ENCODE results near the gene ARHGAP15. TPM values are rescaled to one million over a fixed set of nuclear protein-coding genes. Genes with fewer than 3 reads are reported as not detected.

ARHGAP15 gene
- total RNA-seq, 1 donor from 2014 or later = 10.0 TPM

- DNase-seq (ENCODE audit: low spot score) = no peak
Observed at GRCh38 chr2:143398781-143399180, 269.6 kb downstream of the ARHGAP15 start.

- DNase-seq (ENCODE audit: low spot score) = no peak
Observed at GRCh38 chr2:143399631-143400069, 270.4 kb downstream of the ARHGAP15 start.

DNA sequence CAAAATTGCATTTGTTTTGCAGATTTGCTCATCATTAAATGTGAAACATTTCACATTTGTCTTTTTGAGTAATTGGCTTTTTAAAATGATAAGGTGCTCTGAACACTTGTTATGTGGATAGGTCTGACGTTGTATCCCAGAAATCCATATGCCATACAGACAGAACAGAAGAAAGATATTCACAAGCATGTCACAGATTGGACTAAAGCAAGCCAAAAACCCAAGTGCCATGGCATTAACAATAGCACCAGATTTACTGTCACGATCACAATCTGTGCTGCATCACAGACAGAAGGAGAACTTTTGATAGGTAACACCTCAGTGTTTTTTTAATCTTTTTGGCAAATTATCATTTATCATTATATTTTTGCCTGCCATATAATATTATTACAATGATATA lies 272.6 kb downstream of the ARHGAP15 start:
- DNase-seq (ENCODE audit: low spot score) = no peak

- no peak for DNase-seq (ENCODE audit: low spot score)
Observed at GRCh38 chr2:143402451-143402850, 273.2 kb downstream of the ARHGAP15 start.

DNA sequence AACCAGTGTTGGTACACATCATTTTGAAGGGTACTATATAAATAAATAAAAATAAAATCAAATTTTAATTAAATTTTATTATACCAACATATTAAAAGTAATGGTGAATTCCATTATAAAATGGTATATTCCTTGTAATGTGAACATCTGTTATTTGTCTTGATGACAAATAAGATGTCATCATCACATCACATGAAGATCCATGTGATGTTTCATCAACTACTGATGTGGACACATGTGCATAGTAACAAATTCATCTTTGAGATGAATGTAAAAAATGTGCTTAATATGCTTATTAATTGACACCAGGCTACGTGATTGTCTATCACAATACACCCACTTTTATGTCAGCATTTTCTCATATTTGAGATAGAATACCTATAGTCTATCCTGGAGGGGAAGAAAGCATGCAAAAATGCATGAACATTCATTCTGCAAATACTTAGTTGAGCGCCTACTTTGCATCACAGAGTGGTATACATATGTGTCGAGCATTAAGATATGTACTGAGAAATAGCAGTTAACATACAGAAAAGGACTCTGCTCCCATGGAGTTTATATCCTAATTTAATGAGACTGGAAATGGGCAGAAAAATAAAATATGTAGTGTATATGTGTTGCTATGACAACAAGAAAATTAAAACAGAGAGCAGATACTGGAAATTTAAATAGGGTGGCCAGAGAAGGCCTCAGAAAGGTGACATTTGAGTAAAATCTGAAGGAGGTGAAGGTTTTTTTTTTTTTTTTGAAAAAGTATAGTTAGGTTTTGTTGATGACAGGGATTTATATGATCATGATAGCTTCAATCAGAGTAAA lies 281.1 kb downstream of the ARHGAP15 start:
- DNase-seq (ENCODE audit: low spot score) = no peak

- DNase-seq (ENCODE audit: low spot score) = no peak
Observed at GRCh38 chr2:143415571-143415970, 286.4 kb downstream of the ARHGAP15 start.

DNA sequence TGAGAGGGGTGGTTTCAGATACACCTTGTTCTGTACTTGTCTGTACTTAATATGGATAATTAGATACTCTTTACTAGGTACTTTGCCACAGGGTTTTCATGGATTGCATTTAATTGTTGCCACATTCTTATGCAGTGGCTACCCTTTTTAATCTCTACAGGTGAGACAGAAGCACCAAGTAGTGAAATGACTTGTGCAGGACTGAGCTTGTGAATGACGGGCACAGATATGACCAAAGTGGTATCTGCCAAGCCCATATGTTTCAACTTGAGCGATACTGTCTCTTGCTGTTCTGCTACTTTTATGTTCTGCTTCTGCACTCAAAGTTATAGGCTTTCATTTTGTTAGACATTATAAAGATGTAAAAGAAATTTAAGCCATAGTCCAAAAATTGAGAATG lies 288.2 kb downstream of the ARHGAP15 start:
- DNase-seq (ENCODE audit: low spot score) = no peak

DNA sequence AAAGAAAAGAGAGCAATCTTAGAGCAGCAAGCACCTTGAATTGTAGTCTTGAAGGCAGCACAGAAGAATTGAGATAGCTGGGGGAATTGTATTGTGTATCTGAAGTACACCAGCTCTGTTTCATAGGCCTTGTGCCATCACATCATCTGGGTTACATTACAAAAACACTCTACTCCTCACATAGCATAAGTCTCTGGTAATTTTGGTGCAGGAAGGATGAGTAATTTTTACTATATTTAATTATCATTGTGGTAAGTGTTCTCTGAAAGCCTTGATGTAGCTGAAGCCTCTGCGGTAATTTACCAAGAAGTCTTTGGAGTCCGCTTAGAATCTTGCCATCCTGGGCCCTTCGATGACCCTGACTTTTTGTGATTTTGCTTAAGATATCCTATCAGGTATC lies 291.1 kb downstream of the ARHGAP15 start:
- no peak for DNase-seq (ENCODE audit: low spot score)

- no peak for DNase-seq (ENCODE audit: low spot score)
Observed at GRCh38 chr2:143422681-143423080, 293.5 kb downstream of the ARHGAP15 start.

- DNase-seq (ENCODE audit: low spot score) = no peak
Observed at GRCh38 chr2:143425896-143426295, 296.7 kb downstream of the ARHGAP15 start.

DNA sequence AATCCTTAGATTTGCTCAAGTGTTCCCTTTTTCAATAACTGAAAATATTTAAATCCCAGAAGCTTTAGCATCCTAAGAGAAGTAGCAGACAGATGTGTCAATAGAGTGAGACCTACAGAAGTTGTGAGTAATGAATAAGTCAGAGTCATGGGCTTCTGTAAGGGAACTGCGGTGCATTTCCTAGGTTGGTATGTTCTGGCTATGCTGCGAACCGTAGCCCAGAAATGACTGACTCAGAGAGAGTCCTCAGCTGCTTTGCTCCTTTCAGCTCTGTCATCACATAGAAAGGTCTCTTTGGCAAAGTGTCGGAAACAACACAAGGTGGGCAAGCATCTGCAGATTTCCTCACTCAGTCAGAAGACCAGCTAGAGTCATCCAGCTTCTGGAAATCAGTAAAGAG lies 297.1 kb downstream of the ARHGAP15 start:
- DNase-seq (ENCODE audit: low spot score) = no peak

- no peak for DNase-seq (ENCODE audit: low spot score)
Observed at GRCh38 chr2:143428700-143429099, 299.5 kb downstream of the ARHGAP15 start.

- no peak for DNase-seq (ENCODE audit: low spot score)
Observed at GRCh38 chr2:143429932-143430679, 300.9 kb downstream of the ARHGAP15 start.

- DNase-seq (ENCODE audit: low spot score) = no peak
Observed at GRCh38 chr2:143431316-143431715, 302.1 kb downstream of the ARHGAP15 start.

DNA sequence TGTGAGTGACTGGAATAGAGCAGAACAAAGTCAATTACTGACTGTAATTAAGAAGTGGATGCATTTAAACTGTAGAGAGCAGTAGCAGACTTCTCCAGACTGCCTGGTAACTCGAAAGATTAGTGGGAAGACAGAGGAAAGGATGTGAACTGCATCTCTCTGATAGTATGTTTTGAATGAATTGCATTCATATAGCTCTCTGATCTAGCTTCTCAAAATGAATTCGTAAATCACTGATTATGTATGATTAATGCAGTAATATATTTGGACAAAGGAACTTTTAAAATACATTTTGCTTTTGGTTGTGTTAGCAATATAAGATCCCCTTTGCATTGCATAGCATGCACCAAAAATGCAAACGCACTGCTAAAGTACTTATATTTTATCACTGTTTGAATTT lies 304.0 kb downstream of the ARHGAP15 start:
- no peak for DNase-seq (ENCODE audit: low spot score)

DNA sequence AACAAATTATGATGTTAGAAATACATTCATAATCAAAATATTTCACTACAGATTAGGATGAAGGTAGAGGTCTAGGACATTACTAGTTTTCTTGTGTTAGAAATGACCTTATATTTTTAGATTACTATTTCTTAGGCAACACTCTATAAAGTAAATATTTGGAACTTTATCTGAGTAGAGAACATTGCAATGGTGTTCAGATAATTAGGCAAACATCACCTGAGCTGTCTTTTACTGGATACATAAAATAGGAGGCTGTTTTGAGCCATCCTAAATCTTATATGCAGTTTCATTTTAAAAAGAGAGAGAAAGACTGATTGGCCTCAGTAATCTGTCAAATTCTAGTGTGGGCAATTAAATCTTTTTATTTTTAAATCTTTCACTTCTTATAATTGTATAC lies 304.6 kb downstream of the ARHGAP15 start:
- no peak for DNase-seq (ENCODE audit: low spot score)

GRCh38 chr2:143434445-143434844 lies 305.2 kb downstream of the ARHGAP15 start:
- DNase-seq (ENCODE audit: low spot score) = no peak

GRCh38 chr2:143435131-143435530 lies 305.9 kb downstream of the ARHGAP15 start:
- no peak for DNase-seq (ENCODE audit: low spot score)

- DNase-seq (ENCODE audit: low spot score) = no peak
Observed at GRCh38 chr2:143436951-143437350, 307.7 kb downstream of the ARHGAP15 start.

GRCh38 chr2:143440411-143441012 lies 311.3 kb downstream of the ARHGAP15 start:
- DNase-seq (ENCODE audit: low spot score) = no peak

DNA sequence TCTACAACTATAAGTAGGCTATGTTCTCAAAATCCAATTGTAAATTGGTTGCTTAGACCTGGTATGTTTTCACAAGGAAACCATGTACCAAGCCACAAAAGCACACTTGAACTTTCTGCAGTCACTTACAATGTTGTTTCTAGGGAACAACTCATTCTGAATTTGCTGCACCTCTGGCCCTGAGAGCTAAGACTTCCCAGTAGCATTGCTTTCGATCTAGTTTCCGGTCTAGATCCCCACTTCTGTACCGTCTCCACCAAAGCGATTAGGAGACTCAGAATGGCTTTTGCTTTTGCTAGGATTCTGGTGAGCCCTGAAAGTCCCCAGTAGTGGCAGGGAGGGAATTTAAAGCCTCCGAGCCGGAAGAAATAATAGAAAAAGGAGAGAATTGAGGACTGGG lies 313.0 kb downstream of the ARHGAP15 start:
- no peak for DNase-seq (ENCODE audit: low spot score)

DNA sequence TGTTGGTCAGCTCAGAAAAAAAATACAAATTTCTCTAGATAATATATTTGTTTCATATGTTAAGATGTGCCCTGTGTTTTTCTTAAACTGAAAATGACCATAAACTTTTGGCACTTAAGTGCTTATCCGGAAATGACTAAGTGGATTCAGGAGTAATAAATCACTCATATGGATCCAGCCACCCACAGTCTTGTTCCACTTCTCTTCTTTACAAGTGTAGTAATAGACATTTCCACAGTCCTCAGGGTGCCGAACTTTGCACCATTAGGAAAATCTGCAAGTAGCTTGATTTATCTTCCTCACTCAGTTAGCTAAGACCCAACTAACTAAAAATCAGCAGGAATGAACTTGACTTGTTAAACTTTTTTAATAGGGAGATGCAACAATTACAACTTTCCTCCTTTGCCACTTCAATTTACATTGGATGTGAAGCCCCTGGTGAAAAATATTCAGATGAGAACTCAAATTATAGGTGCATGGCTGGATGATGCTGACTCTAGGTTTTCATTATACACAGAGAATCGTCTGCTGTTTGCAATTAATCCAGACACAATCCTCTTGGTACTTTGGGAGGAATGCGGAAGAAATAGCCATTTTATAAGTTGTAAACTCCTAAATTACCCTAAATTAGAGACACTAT lies 322.5 kb downstream of the ARHGAP15 start:
- no peak for DNase-seq (ENCODE audit: low spot score)

All from mucosa of gallbladder (tissue), 1 donor.